Measurements from ENCODE around the gene IGFL2.

- TF ChIP-seq, protein P1, sequence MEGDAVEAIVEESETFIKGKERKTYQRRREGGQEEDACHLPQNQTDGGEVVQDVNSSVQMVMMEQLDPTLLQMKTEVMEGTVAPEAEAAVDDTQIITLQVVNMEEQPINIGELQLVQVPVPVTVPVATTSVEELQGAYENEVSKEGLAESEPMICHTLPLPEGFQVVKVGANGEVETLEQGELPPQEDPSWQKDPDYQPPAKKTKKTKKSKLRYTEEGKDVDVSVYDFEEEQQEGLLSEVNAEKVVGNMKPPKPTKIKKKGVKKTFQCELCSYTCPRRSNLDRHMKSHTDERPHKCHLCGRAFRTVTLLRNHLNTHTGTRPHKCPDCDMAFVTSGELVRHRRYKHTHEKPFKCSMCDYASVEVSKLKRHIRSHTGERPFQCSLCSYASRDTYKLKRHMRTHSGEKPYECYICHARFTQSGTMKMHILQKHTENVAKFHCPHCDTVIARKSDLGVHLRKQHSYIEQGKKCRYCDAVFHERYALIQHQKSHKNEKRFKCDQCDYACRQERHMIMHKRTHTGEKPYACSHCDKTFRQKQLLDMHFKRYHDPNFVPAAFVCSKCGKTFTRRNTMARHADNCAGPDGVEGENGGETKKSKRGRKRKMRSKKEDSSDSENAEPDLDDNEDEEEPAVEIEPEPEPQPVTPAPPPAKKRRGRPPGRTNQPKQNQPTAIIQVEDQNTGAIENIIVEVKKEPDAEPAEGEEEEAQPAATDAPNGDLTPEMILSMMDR (IDR thresholded peaks at IDR 0.05), result no peak
- TF ChIP-seq POLR2A (IDR thresholded peaks at IDR 0.05), result no peak
- TF ChIP-seq POLR2AphosphoS5 (IDR thresholded peaks at IDR 0.05), result no peak
- TF ChIP-seq EP300 (IDR thresholded peaks at IDR 0.05), result no peak
These were observed 57.3 kb downstream of the IGFL2 start for GRCh38 chr19:46205183-46205984.
